Spleen (tissue), 11 donors: Measurements from ENCODE around the gene EIF4A3. TPM values are rescaled to one million over a fixed set of nuclear protein-coding genes. Genes with fewer than 3 reads are reported as not detected.

Experiments used
- DNase-seq: peaks from one replicate; pipeline ENCODE4 v3.0.0-alpha.2; 2020
- H3K27ac ChIP-seq, 8 donors: fragments of 200-600 bp; sonication (generic) in 7 of 8; 1 replicate in 4 of 8; 2 replicates in 4 of 8; pipeline versions ENCODE4 v1.5.0 to v1.8.0; 2016 to 2021; ENCODE audit warnings: inconsistent platforms in 4 of 8, mild to moderate bottlenecking in 4 of 8, moderate library complexity in 1 of 8
- H3K27me3 ChIP-seq, 7 donors: fragments of 200-600 bp; sonication (generic) in 6 of 7; replicated peaks in 1 of 7; 1 replicate in 4 of 7; 2 replicates in 3 of 7; pipeline versions ENCODE4 v1.5.0 to v1.8.0; 2016 to 2021; ENCODE audit warnings: inconsistent platforms in 3 of 7, mild to moderate bottlenecking in 1 of 7
- H3K36me3 ChIP-seq, 6 donors: fragments of 200-600 bp; sonication (generic) in 5 of 6; 1 replicate in 4 of 6; 2 replicates in 2 of 6; pipeline versions ENCODE4 v1.5.0 to v1.8.0; 2016 to 2021; ENCODE audit warnings: inconsistent platforms in 2 of 6
- H3K4me1 ChIP-seq, 6 donors: fragments of 200-600 bp; sonication (generic) in 5 of 6; 1 replicate in 3 of 6; 2 replicates in 3 of 6; pipeline versions ENCODE4 v1.5.0 to v1.8.0; 2016 to 2021; ENCODE audit warnings: inconsistent platforms in 3 of 6
- H3K4me3 ChIP-seq, 8 donors: fragments of 200-600 bp; sonication (generic) in 7 of 8; 1 replicate in 4 of 8; 2 replicates in 4 of 8; pipeline versions ENCODE4 v1.5.0 to v1.8.0; 2016 to 2021; ENCODE audit warnings: inconsistent platforms in 4 of 8, mild to moderate bottlenecking in 4 of 8, moderate library complexity in 2 of 8
- H3K9me3 ChIP-seq, 8 donors: fragments of 200-600 bp; sonication (generic) in 7 of 8; 1 replicate in 4 of 8; 2 replicates in 4 of 8; pipeline versions ENCODE4 v1.5.0 to v1.8.0; 2016 to 2021; ENCODE audit warnings: inconsistent platforms in 4 of 8
- POLR2A ChIP-seq, 3 donors: fragments of 450-650 bp; IDR thresholded peaks; one replicate each; pipeline ENCODE4 v1.5.1; 2017; ENCODE audit warnings: antibody characterized with exemption in 3 of 3, mild to moderate bottlenecking in 1 of 3
- POLR2AphosphoS5 ChIP-seq, 3 donors: sonication (generic); formaldehyde crosslinking; IDR thresholded peaks; one replicate each; pipeline ENCODE4 v1.5.1; 2017; ENCODE audit warnings: antibody characterized with exemption in 3 of 3
- WGBS, 5 donors: extraction: QIAGEN DNeasy Blood & Tissue Kit in 3 of 5; methylation state at CpG; one replicate each; pipeline versions ENCODE4 v1.1.5 to v1.1.7; 2013 to 2018; 5-methylcytosine and 5-hydroxymethylcytosine counted together
- intact Hi-C: fragments of 100-400 bp; cut with DNase I; formaldehyde crosslinking; loops from one replicate; pipeline ENCODE4 v1.15.0; 2023; ENCODE audit warnings: low total_unique reads
- polyA plus RNA-seq, 3 donors: library from polyadenylated mRNA; stranded (reverse); fragments of 200-250 nt; gene quantifications; one replicate each; pipeline ENCODE4 v1.2.1, GENCODE V29; 2013
- total RNA-seq, 7 donors: library from RNA; depleted of rRNA in 3 of 7; stranded (reverse); fragments of >200 nt in 3 of 7; fragmentation: NEBNext Ultra II Directional in 4 of 7; extraction: Animal tissue kit (Norgen Biotek cat#: 25700) in 4 of 7; gene quantifications; one replicate each; pipeline versions ENCODE4 v1.1.0 to v1.2.1, GENCODE V29; 2016 to 2021
- TF ChIP-seq, protein P1 (sequence below), 11 experiments: fragments of 200-600 bp in 7 of 11; fragments of 450-650 bp in 4 of 11; sonication (generic) in 4 of 11; IDR thresholded peaks in 8 of 11; conservative IDR thresholded peaks in 3 of 11; 1 replicate in 7 of 11; 2 replicates in 4 of 11; pipeline versions ENCODE4 v1.4.0 to v1.8.0; 2016 to 2021; ENCODE audit warnings: antibody characterized with exemption in 11 of 11, inconsistent platforms in 4 of 11, mild to moderate bottlenecking in 1 of 11
- donor health status: healthy with polysubstance abuse.
- donor health status: DM: no; HTN: no; CAD: no; lungs with moderate emphysema.
- donor health status: DM: no; HTN: no; CAD: no.
- donor health status: Bipolar disorder and iron deficiency.
- donor health status: healthy.
- donor health status: DM: no; HTN: no; CAD: no.
- donor health status: DM: yes; HTN: yes; CAD: no.

Gene EIF4A3
- total and polyA plus RNA-seq, 10 donors = 37.3 to 79.5 (median 63.6) TPM

DNA sequence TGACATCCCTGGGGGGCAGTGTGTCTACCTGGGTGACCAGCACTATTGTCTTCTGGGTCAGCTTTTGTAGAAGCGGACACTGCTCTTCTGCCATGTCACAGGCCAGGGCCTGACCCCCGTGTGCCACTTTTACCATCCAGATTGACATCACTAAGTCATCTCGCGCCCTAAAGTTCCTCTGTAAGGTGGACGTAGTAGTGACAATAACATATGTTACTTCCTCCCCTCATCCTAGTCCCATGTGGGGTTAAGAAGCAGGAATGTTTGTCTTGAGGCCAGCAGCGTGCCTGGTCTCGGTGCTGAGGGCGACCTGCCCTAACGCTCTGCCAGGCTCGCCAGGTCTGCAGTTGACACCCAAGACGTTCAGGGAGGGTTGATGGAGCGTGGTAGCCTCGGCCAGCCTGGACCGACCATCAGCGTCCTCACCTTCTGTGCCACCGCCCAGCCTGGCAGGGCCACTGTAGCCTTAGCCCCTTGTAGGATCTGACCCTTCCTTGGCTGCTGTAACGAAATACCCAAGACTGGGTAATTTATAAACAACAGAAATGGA, 24.8 kb downstream of the EIF4A3 start:
- H3K27me3 ChIP-seq = peaks cover 0 to 13% (median 0%) of the 10 kb centered on the region in 7 donors
- WGBS, 5 donors = 88 to 95% (median 89%) methylated on average over 14 to 17 of the region's 17 CpGs
- DNase-seq = no peak
- H3K36me3 ChIP-seq = peaks cover 0 to 28% (median 0%) of the 10 kb centered on the region in 6 donors
- H3K9me3 ChIP-seq = no peaks in the 10 kb centered on the region
- TF ChIP-seq, protein P1, sequence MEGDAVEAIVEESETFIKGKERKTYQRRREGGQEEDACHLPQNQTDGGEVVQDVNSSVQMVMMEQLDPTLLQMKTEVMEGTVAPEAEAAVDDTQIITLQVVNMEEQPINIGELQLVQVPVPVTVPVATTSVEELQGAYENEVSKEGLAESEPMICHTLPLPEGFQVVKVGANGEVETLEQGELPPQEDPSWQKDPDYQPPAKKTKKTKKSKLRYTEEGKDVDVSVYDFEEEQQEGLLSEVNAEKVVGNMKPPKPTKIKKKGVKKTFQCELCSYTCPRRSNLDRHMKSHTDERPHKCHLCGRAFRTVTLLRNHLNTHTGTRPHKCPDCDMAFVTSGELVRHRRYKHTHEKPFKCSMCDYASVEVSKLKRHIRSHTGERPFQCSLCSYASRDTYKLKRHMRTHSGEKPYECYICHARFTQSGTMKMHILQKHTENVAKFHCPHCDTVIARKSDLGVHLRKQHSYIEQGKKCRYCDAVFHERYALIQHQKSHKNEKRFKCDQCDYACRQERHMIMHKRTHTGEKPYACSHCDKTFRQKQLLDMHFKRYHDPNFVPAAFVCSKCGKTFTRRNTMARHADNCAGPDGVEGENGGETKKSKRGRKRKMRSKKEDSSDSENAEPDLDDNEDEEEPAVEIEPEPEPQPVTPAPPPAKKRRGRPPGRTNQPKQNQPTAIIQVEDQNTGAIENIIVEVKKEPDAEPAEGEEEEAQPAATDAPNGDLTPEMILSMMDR (IDR thresholded peaks at IDR 0.05 in 8 of 11, conservative IDR thresholded peaks at IDR 0.05 in 3 of 11) = no peak
- TF ChIP-seq POLR2AphosphoS5 (IDR thresholded peaks at IDR 0.05) (no peak), POLR2A (IDR thresholded peaks at IDR 0.05) (no peak)
- no peak overlapping the region for H3K27ac ChIP-seq
- intact Hi-C loops = no loop called here
- no peak overlapping the region for H3K4me3 ChIP-seq
- peaks cover 0 to 10% (median 0%) of the 10 kb centered on the region in 6 donors for H3K4me1 ChIP-seq

DNA sequence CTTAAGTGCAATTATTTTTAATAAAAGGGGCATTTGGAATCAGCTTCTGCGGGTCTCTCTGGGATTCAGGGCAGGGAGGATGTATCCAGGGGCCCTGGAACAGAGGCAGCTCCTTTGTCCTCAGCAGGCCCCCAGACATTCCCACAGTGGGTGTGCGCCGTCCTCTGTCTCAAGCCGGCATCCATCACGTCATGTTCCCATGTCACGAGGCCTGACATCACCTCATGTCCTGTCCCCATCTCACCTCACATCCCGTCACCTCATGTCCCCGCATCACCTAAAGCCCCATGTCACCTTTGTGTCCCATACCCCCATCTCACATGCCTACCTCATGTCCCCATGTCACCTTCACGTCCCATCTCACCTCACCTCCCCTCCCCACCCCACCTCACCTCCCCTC, 27.1 kb downstream of the EIF4A3 start:
- H3K4me3 ChIP-seq = no peak overlapping the region
- H3K9me3 ChIP-seq = peaks cover 0 to 10% (median 0%) of the 10 kb centered on the region in 8 donors
- TF ChIP-seq, protein P1 (IDR thresholded peaks at IDR 0.05 in 8 of 11, conservative IDR thresholded peaks at IDR 0.05 in 3 of 11) = no peak
- TF ChIP-seq POLR2AphosphoS5 (IDR thresholded peaks at IDR 0.05) (no peak), POLR2A (IDR thresholded peaks at IDR 0.05) (no peak)
- WGBS, 5 donors = 87 to 95% (median 90%) methylated on average over 9 of the region's 9 CpGs
- peaks cover 0 to 32% (median 0%) of the 10 kb centered on the region in 6 donors for H3K36me3 ChIP-seq
- intact Hi-C loops = no loop called here
- DNase-seq = no peak
- no peak overlapping the region for H3K27ac ChIP-seq
- H3K27me3 ChIP-seq = peaks cover 0 to 7% (median 0%) of the 10 kb centered on the region in 7 donors
- H3K4me1 ChIP-seq = peaks cover 0 to 10% (median 0%) of the 10 kb centered on the region in 6 donors

DNA sequence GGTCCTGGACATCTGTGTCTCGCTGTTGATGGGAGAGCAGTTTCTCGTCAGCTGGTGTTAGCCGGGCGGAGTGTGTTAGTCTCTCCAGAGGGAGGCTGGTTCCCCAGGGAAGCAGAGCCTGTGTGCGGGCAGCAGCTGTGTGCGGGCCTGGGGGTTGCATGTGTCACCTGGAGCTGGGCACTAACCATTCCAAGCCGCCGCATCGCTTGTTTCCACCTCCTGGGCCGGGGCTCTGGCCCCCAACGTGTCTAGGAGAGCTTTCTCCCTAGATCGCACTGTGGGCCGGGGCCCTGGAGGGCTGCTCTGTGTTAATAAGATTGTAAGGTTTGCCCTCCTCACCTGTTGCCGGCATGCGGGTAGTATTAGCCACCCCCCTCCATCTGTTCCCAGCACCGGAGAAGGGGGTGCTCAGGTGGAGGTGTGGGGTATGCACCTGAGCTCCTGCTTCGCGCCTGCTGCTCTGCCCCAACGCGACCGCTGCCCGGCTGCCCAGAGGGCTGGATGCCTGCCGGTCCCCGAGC, 27.6 kb downstream of the EIF4A3 start:
- intact Hi-C loops = no loop called here
- Histone ChIP-seq H3K4me3 (no peak overlapping the region), H3K4me1 (peaks cover 0 to 10% (median 0%) of the 10 kb centered on the region in 6 donors), H3K9me3 (peaks cover 0 to 10% (median 0%) of the 10 kb centered on the region in 8 donors), H3K36me3 (peaks cover 0 to 32% (median 0%) of the 10 kb centered on the region in 6 donors), H3K27ac (no peak overlapping the region), H3K27me3 (peaks cover 0 to 2% (median 0%) of the 10 kb centered on the region in 7 donors)
- TF ChIP-seq POLR2A (IDR thresholded peaks at IDR 0.05) (no peak), POLR2AphosphoS5 (IDR thresholded peaks at IDR 0.05) (no peak)
- TF ChIP-seq, protein P1 (IDR thresholded peaks at IDR 0.05 in 8 of 11, conservative IDR thresholded peaks at IDR 0.05 in 3 of 11) = no peak
- DNase-seq = peak; percentile 60
- 92 to 97% (median 95%) methylated on average over 16 to 24 of the region's 24 CpGs for WGBS, 5 donors

DNA sequence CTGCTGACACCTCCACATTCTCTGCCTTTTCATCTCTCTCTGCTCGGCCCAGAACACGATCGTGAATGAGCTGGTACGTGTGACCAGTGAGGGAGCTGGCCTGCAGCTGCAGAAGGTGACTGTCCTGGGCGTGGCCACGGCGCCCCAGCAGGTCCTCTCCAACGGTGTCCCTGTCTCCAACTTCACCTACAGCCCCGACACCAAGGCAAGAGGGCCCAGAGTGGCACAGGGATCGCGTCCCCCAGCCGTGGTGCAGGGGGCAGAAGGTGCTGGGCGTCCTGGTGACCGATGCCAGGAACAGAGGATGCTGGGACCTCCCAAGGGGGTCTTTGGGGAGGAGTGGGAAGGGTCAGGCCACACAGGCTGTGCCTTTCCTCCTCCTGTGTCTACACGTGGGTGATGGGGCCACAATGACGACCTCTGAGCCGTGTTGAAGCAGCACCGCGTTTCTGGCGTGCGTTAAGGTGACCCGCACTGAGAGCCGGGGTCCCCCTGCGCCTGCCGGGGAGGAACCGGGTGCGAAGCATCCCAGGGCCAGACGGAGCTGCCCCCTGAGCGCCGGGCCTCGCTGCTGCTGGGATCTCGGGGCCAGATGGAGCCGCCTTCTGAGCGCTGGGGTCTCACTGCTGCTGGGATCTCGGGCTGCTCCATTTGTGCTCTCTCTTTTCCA, 28.2 kb downstream of the EIF4A3 start:
- H3K9me3 ChIP-seq = peaks cover 0 to 10% (median 0%) of the 10 kb centered on the region in 8 donors
- WGBS, 5 donors = 80 to 94% (median 92%) methylated on average over 18 to 35 of the region's 35 CpGs
- no peak for TF ChIP-seq POLR2A (IDR thresholded peaks at IDR 0.05)
- peak in 1 of 3 donors; percentile 45 for TF ChIP-seq POLR2AphosphoS5 (IDR thresholded peaks at IDR 0.05)
- H3K27ac ChIP-seq = no peak overlapping the region
- DNase-seq = no peak
- intact Hi-C loops = no loop called here
- no peaks in the 10 kb centered on the region for H3K27me3 ChIP-seq
- H3K4me1 ChIP-seq = peaks cover 0 to 10% (median 0%) of the 10 kb centered on the region in 6 donors
- H3K4me3 ChIP-seq = no peak overlapping the region
- H3K36me3 ChIP-seq = peaks cover 0 to 32% (median 0%) of the 10 kb centered on the region in 6 donors
